CD4-positive, alpha-beta T cell treated with Interleukin-15 for 1 hour (primary cell): ENCODE results near the gene PLCD4.

ENCODE experiments used
- DNase-seq: peaks from one replicate; pipeline ENCODE4 v3.0.0-alpha.2; 2020

PLCD4 gene

GRCh38 chr2:218671654-218672566 is 64.2 kb downstream of the PLCD4 start, which contains the start of the genes RNF25 and STK36:
Gene RNF25, minus strand, starts transcription at chr2:218672002. Its CDS starts 32 bp downstream, at chr2:218671970.
Gene STK36, plus strand, starts transcription at chr2:218672086. Its CDS starts 744 bp downstream, at chr2:218672830.
- DNase-seq = peak; percentile 82

GRCh38 chr2:218679119-218679518 is 71.4 kb downstream of the PLCD4 start:
- DNase-seq = peak; percentile 65

- DNase-seq = no peak
Observed at GRCh38 chr2:218680061-218680460, 72.4 kb downstream of the PLCD4 start.
